Upper lobe of right lung (tissue), 1 donor: ENCODE data around the gene KLHL10. TPM values are rescaled to one million over a fixed set of nuclear protein-coding genes. Genes with fewer than 3 reads are reported as not detected.
A peak's percentile ranks its signal among the peaks of the same experiment; 100 is the strongest.

Source experiments
- ATAC-seq: fragments of 200-7000 bp; cut with Tn5 transposase; one replicate; pipeline ENCODE4 v1.9.1; 2020; ENCODE audit warnings: mild to moderate bottlenecking, moderate library complexity
- DNase-seq: peaks from one replicate; pipeline ENCODE4 v3.0.0-alpha.2; 2020
- H3K27ac ChIP-seq: fragments of 200-600 bp; one replicate; pipeline ENCODE4 v1.8.0; 2022
- H3K27me3 ChIP-seq: fragments of 200-600 bp; one replicate; pipeline ENCODE4 v1.8.0; 2022; ENCODE audit warnings: mild to moderate bottlenecking
- H3K36me3 ChIP-seq: fragments of 200-600 bp; one replicate; pipeline ENCODE4 v1.8.0; 2022
- H3K4me1 ChIP-seq: fragments of 200-600 bp; one replicate; pipeline ENCODE4 v1.8.0; 2022
- H3K4me3 ChIP-seq: fragments of 200-600 bp; one replicate; pipeline ENCODE4 v1.8.0; 2022; ENCODE audit warnings: mild to moderate bottlenecking
- H3K9me3 ChIP-seq: fragments of 200-600 bp; one replicate; pipeline ENCODE4 v1.8.0; 2022
- intact Hi-C: fragments of 100-400 bp; cut with DNase I; formaldehyde crosslinking; loops from one replicate; pipeline ENCODE4 v1.11.0; 2022
- long read RNA-seq: library from polyadenylated mRNA; unstranded; transcript quantifications from one replicate; pipeline ENCODE4 v2.0.0, GENCODE V29; 2021
- total RNA-seq: library from RNA; stranded (reverse); fragmentation: NEBNext Ultra II Directional; extraction: Animal tissue kit (Norgen Biotek cat#: 25700); gene quantifications from one replicate; pipeline ENCODE4 v1.2.1, GENCODE V29; 2021
- TF ChIP-seq, protein P1 (sequence below): fragments of 200-600 bp; IDR thresholded peaks from one replicate; pipeline ENCODE4 v1.8.0; 2022; ENCODE audit warnings: antibody characterized with exemption
- donor health status: DM: no; HTN: yes; CAD: no; lungs with severe emphysema.

KLHL10 gene
- 0.29 TPM for total RNA-seq
- long read RNA-seq = 0 reads

DNA sequence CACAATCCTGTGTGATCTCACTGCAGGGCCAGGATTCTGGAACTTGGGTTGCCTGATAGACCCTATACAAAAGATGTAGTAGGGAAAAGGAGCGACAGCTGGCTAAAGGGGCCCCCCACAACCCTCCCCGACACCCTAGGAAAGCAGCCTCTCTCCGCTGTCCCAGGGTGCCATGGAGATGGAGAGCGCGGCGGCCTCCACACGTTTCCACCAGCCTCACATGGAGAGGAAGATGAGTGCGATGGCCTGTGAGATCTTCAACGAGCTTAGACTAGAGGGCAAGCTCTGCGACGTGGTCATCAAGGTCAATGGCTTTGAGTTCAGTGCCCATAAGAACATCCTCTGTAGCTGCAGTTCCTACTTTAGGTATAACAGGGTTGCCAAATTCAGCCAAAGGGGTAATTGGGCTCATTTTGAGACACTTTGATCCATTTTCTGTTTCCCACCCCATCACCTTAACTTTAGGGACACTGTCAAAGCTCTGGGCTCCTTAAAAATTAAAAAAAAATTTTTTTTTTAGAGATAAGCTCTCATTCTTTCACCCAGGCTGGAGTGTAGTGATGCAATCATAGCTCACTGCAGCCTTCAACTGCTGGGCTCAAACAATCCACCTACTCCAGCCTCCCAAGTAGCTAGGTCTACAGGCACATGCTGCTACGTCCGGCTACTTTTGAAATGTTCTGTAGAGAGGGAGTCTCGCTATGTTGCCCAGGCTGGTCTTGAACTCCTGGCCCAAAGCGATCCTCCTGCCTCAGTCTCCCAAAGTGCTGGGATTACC lies at the start of gene KLHL10:
Gene KLHL10 (plus strand): TSS at position 65 of the 778 bp plus-strand sequence. CDS start 108 bp downstream, at position 173.
- H3K4me3 ChIP-seq = peak within 1 kb of the TSS; percentile 96
- TF ChIP-seq, protein P1, sequence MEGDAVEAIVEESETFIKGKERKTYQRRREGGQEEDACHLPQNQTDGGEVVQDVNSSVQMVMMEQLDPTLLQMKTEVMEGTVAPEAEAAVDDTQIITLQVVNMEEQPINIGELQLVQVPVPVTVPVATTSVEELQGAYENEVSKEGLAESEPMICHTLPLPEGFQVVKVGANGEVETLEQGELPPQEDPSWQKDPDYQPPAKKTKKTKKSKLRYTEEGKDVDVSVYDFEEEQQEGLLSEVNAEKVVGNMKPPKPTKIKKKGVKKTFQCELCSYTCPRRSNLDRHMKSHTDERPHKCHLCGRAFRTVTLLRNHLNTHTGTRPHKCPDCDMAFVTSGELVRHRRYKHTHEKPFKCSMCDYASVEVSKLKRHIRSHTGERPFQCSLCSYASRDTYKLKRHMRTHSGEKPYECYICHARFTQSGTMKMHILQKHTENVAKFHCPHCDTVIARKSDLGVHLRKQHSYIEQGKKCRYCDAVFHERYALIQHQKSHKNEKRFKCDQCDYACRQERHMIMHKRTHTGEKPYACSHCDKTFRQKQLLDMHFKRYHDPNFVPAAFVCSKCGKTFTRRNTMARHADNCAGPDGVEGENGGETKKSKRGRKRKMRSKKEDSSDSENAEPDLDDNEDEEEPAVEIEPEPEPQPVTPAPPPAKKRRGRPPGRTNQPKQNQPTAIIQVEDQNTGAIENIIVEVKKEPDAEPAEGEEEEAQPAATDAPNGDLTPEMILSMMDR = no peak
- H3K9me3 ChIP-seq = no peaks in the 10 kb centered on the region
- ATAC-seq (no peak), DNase-seq (peak; percentile 36)
- H3K27ac ChIP-seq = no peak within 1 kb of the TSS
- peaks cover 11% of the 10 kb centered on the region for H3K4me1 ChIP-seq
- intact Hi-C loops = no loop called here
- peaks cover 1% of the 10 kb centered on the region for H3K36me3 ChIP-seq
- H3K27me3 ChIP-seq = no peaks in the 10 kb centered on the region

DNA sequence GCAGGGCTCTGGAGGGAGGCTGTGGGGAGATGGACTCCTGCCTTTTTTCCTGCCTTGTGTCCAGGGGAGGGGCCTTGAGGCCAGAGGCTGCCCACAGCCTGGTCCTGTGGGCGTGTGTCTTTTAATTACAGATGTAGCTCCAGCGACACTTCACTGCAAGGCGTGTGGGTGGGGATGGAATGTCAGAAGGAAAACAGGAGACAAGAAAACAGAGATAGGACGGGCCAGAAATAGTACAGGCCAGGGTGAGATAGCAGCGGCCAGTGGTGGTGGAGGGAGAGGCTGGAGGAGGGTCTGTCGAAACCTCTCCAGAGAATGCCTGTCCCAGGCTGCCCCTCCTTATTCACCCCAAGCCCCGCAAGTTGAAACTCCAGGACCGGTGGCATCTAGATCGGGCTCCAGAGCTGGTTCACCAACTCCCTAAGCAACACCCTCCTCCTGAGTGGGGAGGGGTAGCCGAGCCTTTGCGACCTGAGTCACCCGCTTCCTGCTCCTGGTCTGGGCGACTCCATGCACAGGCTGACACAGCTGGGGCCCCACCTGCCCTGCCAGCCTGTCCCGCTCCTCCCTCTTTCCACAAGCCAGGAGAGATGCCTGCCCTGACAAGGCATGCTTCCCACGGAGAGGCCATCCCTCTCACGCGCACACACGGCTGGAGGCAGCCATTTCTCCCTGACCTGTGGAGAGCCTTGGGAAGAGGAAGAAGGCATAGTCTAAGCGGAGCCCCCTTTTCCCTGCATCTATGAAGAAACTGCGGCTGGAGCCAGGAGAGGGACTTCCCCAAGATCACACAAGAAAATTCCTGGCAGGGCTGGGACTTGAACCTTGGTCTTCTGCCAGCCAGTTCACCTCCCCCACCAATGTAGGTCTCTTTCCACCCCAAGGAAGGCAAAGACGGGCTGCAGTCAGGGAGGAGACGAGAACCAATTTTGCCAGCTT lies 44.5 kb upstream of the KLHL10 start:
- intact Hi-C loops = no loop called here
- peak; percentile 80 for DNase-seq
- Histone ChIP-seq H3K27me3 (no peaks in the 10 kb centered on the region), H3K4me3 (no peak overlapping the region), H3K36me3 (no peaks in the 10 kb centered on the region), H3K4me1 (peaks cover 32% of the 10 kb centered on the region), H3K27ac (peak overlapping the region; percentile 55), H3K9me3 (no peaks in the 10 kb centered on the region)
- TF ChIP-seq, protein P1 = no peak
- ATAC-seq = peak; percentile 87

DNA sequence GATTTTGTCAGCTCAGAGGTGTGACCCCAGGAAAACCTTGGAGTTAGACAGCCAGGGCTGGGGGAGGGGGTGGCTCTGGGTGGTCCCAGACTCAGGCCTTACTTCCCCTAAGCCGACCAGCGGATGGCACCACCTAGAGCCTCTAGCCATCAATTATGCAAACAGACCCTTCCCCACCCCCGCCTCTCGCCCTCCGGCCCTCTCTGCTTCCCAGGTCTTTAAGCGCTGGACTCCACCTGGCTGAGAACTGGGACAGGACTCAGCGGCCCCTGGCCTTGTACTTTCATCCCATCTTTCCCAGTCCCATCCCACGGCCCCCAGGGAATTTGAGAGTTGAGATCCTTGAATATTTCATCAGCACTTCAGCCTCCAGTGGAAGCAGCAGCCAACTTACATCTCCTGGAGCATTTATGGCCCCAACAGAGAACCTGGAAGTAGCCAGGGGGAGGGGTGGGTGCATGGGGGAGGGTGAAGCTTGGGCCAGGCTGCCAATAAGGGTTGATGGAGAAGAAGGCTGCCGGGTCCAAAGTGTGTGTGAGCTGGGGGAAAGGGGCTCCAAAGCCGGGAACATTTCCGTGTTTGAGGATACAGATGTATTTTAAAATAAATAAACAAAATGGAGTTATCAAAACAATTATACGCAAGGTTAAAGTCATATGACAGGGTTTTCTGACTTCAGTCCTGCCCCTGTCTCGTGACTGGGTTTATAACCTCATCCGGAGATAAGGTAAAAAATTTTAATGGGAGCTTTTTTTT lies 43.7 kb upstream of the KLHL10 start:
- DNase-seq (no peak), ATAC-seq (no peak)
- H3K27ac ChIP-seq = peak overlapping the region; percentile 55
- no peak overlapping the region for H3K4me3 ChIP-seq
- H3K36me3 ChIP-seq = no peaks in the 10 kb centered on the region
- TF ChIP-seq, protein P1 = no peak
- H3K9me3 ChIP-seq = no peaks in the 10 kb centered on the region
- H3K27me3 ChIP-seq = no peaks in the 10 kb centered on the region
- intact Hi-C loops = no loop called here
- H3K4me1 ChIP-seq = peaks cover 25% of the 10 kb centered on the region

DNA sequence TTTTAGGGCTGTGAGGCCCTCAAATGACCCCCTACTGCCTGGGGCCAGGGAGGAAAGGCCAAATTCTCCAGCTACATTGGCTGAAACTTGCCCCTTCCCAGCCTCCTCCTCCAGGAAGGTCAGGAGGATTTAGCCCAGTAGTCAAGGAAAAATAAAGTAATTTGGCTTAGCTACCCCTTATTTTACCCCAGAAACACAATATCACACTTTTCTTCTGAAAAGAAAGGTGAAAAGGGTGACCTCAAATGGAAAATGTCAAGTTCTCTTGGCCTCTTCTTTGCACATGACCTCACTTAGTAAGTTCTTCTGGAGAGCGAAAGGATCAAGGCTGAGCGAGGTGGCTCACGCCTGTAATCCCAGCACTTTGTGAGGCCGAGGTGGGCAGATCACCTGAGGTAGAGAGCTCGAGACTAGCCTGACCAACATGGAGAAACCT lies 43.1 kb upstream of the KLHL10 start:
- Histone ChIP-seq H3K4me3 (no peak overlapping the region), H3K27me3 (no peaks in the 10 kb centered on the region), H3K4me1 (peaks cover 23% of the 10 kb centered on the region), H3K9me3 (no peaks in the 10 kb centered on the region), H3K36me3 (no peaks in the 10 kb centered on the region), H3K27ac (no peak overlapping the region)
- ATAC-seq (no peak), DNase-seq (no peak)
- intact Hi-C loops = no loop called here
- TF ChIP-seq, protein P1 = no peak
